NT2/D1 (cell line): Measurements from ENCODE around the gene SOCS6.

Experiments
- SUZ12 ChIP-seq: IDR thresholded peaks from 2 replicates; pipeline ENCODE4 v1.6.1; 2011; ENCODE audit not compliant: insufficient read length, insufficient read depth; ENCODE audit errors: extremely low read depth
- YY1 ChIP-seq: IDR thresholded peaks from 2 replicates; pipeline ENCODE4 v1.6.1; 2011; ENCODE audit not compliant: insufficient read length, insufficient read depth
- ZNF274 ChIP-seq: IDR thresholded peaks from 2 replicates; pipeline ENCODE4 v1.6.1; 2011; ENCODE audit warnings: mild to moderate bottlenecking, low read depth, low read length

GRCh38 chr18:70349316-70349715 is 60.5 kb downstream of the SOCS6 start:
- TF ChIP-seq ZNF274: no peak
- TF ChIP-seq YY1: no peak
- no peak for TF ChIP-seq SUZ12
